Upper lobe of left lung (tissue), 4 donors: Measurements from ENCODE around the gene MTARC2.

Experiments
- CTCF ChIP-seq, 6 experiments: fragments of 450-650 bp in 4 of 6; fragments of 200-600 bp in 2 of 6; sonication (generic) in 2 of 6; IDR thresholded peaks; one replicate each; pipeline ENCODE4 v1.5.1; 2016 to 2019; ENCODE audit warnings: antibody characterized with exemption in 6 of 6
- EP300 ChIP-seq, 4 donors: sonication (generic); formaldehyde crosslinking; IDR thresholded peaks; one replicate each; pipeline ENCODE4 v1.5.1; 2017; ENCODE audit warnings: antibody characterized with exemption in 4 of 4, control low read depth in 2 of 4
- POLR2A ChIP-seq, 4 donors: fragments of 450-650 bp; IDR thresholded peaks; one replicate each; pipeline ENCODE4 v1.5.1; 2016 to 2017; ENCODE audit warnings: antibody characterized with exemption in 4 of 4, mild to moderate bottlenecking in 2 of 4
- POLR2AphosphoS5 ChIP-seq, 2 donors: sonication (generic); formaldehyde crosslinking; IDR thresholded peaks; one replicate each; pipeline ENCODE4 v1.5.1; 2017; ENCODE audit warnings: antibody characterized with exemption in 2 of 2

GRCh38 chr1:220798338-220798737 lies 50.2 kb downstream of the MTARC2 start:
- TF ChIP-seq POLR2AphosphoS5 (IDR thresholded peaks at IDR 0.05) (no peak), POLR2A (IDR thresholded peaks at IDR 0.05) (no peak), CTCF (IDR thresholded peaks at IDR 0.05) (no peak), EP300 (IDR thresholded peaks at IDR 0.05) (no peak)
